ENCODE data around the gene ZNF611. TPM values are rescaled to one million over a fixed set of nuclear protein-coding genes. Genes with fewer than 3 reads are reported as not detected.

Gene ZNF611
- total RNA-seq, 1 donor from 2014 or later, result 11.1 TPM

- no peak for DNase-seq (ENCODE audit: low read depth)
- TF ChIP-seq CTCF (conservative IDR thresholded peaks at IDR 0.05; ENCODE audit: low read depth, low read length), result no peak
- H3K4me3 ChIP-seq (ENCODE audit: low read depth, low read length), result no peak overlapping the region
Observed at GRCh38 chr19:52658595-52658994, 76.2 kb downstream of the ZNF611 start.

- TF ChIP-seq CTCF (conservative IDR thresholded peaks at IDR 0.05; ENCODE audit: low read depth, low read length), result no peak
- no peak for DNase-seq (ENCODE audit: low read depth)
- no peak overlapping the region for H3K4me3 ChIP-seq (ENCODE audit: low read depth, low read length)
Observed at GRCh38 chr19:52653161-52653560, 81.7 kb downstream of the ZNF611 start.

Other genes with a start within 250 kb of the ZNF611 start
- 5.5 and 13.3 TPM in 2 replicates for gene ZNF808, start 207.4 kb downstream of the ZNF611 start, total RNA-seq
- gene ZNF701, start 164.8 kb downstream of the ZNF611 start, total RNA-seq, result 7.6 and 8.8 TPM in 2 replicates
- 21.8 and 46.5 TPM in 2 replicates for gene ZNF83, start 96.7 kb downstream of the ZNF611 start, total RNA-seq
- gene ZNF600, start 51.7 kb upstream of the ZNF611 start, total RNA-seq, result 5.0 and 5.2 TPM in 2 replicates
- 8.5 and 10.2 TPM in 2 replicates for gene ZNF28, start 86.6 kb upstream of the ZNF611 start, total RNA-seq
- gene ZNF468, start 122.6 kb upstream of the ZNF611 start, total RNA-seq, result 16.9 and 22.1 TPM in 2 replicates
- gene ZNF320, start 162.6 kb upstream of the ZNF611 start, total RNA-seq, result 4.7 and 18.9 TPM in 2 replicates
- gene ZNF888, start 188.4 kb upstream of the ZNF611 start, total RNA-seq, result 5.1 and 6.3 TPM in 2 replicates
- gene ZNF816, start 227.8 kb upstream of the ZNF611 start, total RNA-seq, result 2.5 and 4.2 TPM in 2 replicates